ENCODE results near the gene FBXO38.

Gene FBXO38

GRCh38 chr5:148384380-148384737, 601 bp downstream of the FBXO38 start:
- no peak for DNase-seq

GRCh38 chr5:148385094-148385493, 1.3 kb downstream of the FBXO38 start:
- no peak for DNase-seq

- no peak for DNase-seq
These were observed 2.3 kb downstream of the FBXO38 start for GRCh38 chr5:148386041-148386440.

- no peak for DNase-seq
These were observed 3.6 kb downstream of the FBXO38 start for GRCh38 chr5:148387325-148387724.

GRCh38 chr5:148388696-148389095, 4.9 kb downstream of the FBXO38 start:
- no peak for DNase-seq

GRCh38 chr5:148390914-148391313, 7.2 kb downstream of the FBXO38 start:
- DNase-seq, result no peak

GRCh38 chr5:148391422-148391821, 7.7 kb downstream of the FBXO38 start:
- DNase-seq, result no peak

- no peak for DNase-seq
These were observed 9.6 kb downstream of the FBXO38 start for GRCh38 chr5:148393390-148393741.

GRCh38 chr5:148394587-148395019, 10.8 kb downstream of the FBXO38 start:
- DNase-seq, result no peak

- no peak for DNase-seq
These were observed 11.3 kb downstream of the FBXO38 start for GRCh38 chr5:148395031-148395430.

- no peak for DNase-seq
These were observed 14.3 kb downstream of the FBXO38 start for GRCh38 chr5:148397968-148398595.

GRCh38 chr5:148398698-148399121, 15.0 kb downstream of the FBXO38 start:
- DNase-seq, result no peak

- DNase-seq, result no peak
These were observed 17.8 kb downstream of the FBXO38 start for GRCh38 chr5:148401604-148402003.

GRCh38 chr5:148403344-148403743, 19.6 kb downstream of the FBXO38 start:
- no peak for DNase-seq

GRCh38 chr5:148406406-148406805, 22.6 kb downstream of the FBXO38 start:
- DNase-seq, result no peak

GRCh38 chr5:148408092-148408491, 24.3 kb downstream of the FBXO38 start:
- DNase-seq, result no peak

GRCh38 chr5:148412124-148412523, 28.4 kb downstream of the FBXO38 start:
- no peak for DNase-seq

- no peak for DNase-seq
These were observed 31.1 kb downstream of the FBXO38 start for GRCh38 chr5:148414833-148415232.

- no peak for DNase-seq
These were observed 32.7 kb downstream of the FBXO38 start for GRCh38 chr5:148416416-148416815.

GRCh38 chr5:148416921-148417320, 33.2 kb downstream of the FBXO38 start:
- no peak for DNase-seq

- DNase-seq, result no peak
These were observed 34.8 kb downstream of the FBXO38 start for GRCh38 chr5:148418511-148418910.

GRCh38 chr5:148421661-148422060, 37.9 kb downstream of the FBXO38 start:
- no peak for DNase-seq

- no peak for DNase-seq
These were observed 42.0 kb downstream of the FBXO38 start for GRCh38 chr5:148425808-148426207.

- no peak for DNase-seq
These were observed 42.8 kb downstream of the FBXO38 start for GRCh38 chr5:148426514-148426913.

GRCh38 chr5:148427370-148428042, 43.7 kb downstream of the FBXO38 start:
- no peak for DNase-seq
